T-helper 17 cell (primary cell): Measurements from ENCODE around the gene USP10. TPM values are rescaled to one million over a fixed set of nuclear protein-coding genes. Genes with fewer than 3 reads are reported as not detected.

Source experiments
- ATAC-seq: fragments of 150-1000 bp; cut with Tn5 transposase; 2 replicates; pipeline ENCODE4 v1.10.0; 2021; ENCODE audit warnings: mild to moderate bottlenecking, moderate library complexity
- DNase-seq, 3 donors: peaks; one replicate each; pipeline versions ENCODE4 v3.0.0 to v3.0.0-alpha.2; 2020 to 2021
- H3K9me3 ChIP-seq: one replicate; pipeline ENCODE4 v1.7.0; 2013; ENCODE audit warnings: low read length, mild to moderate bottlenecking; ENCODE audit not compliant: control insufficient read depth, poor library complexity, severe bottlenecking
- H3K27ac Mint-ChIP-seq: one replicate; pipeline ENCODE4 v1.8.0; 2022; ENCODE audit warnings: mild to moderate bottlenecking, moderate library complexity, mixed read lengths
- H3K27me3 Mint-ChIP-seq: one replicate; pipeline ENCODE4 v1.8.0; 2022; ENCODE audit warnings: mixed read lengths
- H3K36me3 Mint-ChIP-seq: one replicate; pipeline ENCODE4 v1.8.0; 2022; ENCODE audit warnings: low read depth, mixed read lengths
- H3K4me1 Mint-ChIP-seq: one replicate; pipeline ENCODE4 v1.8.0; 2022; ENCODE audit warnings: mild to moderate bottlenecking, mixed read lengths
- H3K4me3 Mint-ChIP-seq: one replicate; pipeline ENCODE4 v1.8.0; 2022; ENCODE audit warnings: mild to moderate bottlenecking, moderate library complexity, mixed read lengths
- total RNA-seq, 4 donors: library from RNA in 2 of 4; stranded (reverse) in 2 of 4; gene quantifications; one replicate each; pipeline ENCODE4 v1.2.3 and lab custom pipeline; 2022 to 2026

USP10 gene
- total RNA-seq, 2 donors from 2014 or later, result 169 to 221 TPM

GRCh38 chr16:84715854-84716253 lies 16.1 kb downstream of the USP10 start:
- Mint-ChIP-seq H3K4me1 (peaks cover 58% of the 10 kb centered on the region), H3K36me3 (peaks cover 5% of the 10 kb centered on the region), H3K4me3 (no peak overlapping the region), H3K27ac (peak overlapping the region; percentile 83), H3K27me3 (no peaks in the 10 kb centered on the region)
- no peak for DNase-seq
- no peaks in the 10 kb centered on the region for H3K9me3 ChIP-seq
- ATAC-seq, result no peak

GRCh38 chr16:84716740-84717139 lies 16.9 kb downstream of the USP10 start:
- Mint-ChIP-seq H3K4me1 (peaks cover 58% of the 10 kb centered on the region), H3K27me3 (no peaks in the 10 kb centered on the region), H3K27ac (no peak overlapping the region), H3K4me3 (no peak overlapping the region), H3K36me3 (peaks cover 5% of the 10 kb centered on the region)
- ATAC-seq (no peak), DNase-seq (no peak)
- H3K9me3 ChIP-seq, result no peaks in the 10 kb centered on the region

GRCh38 chr16:84717484-84717883 lies 17.7 kb downstream of the USP10 start:
- no peak for DNase-seq
- no peaks in the 10 kb centered on the region for H3K27me3 Mint-ChIP-seq
- no peaks in the 10 kb centered on the region for H3K9me3 ChIP-seq
- peaks cover 52% of the 10 kb centered on the region for H3K4me1 Mint-ChIP-seq
- H3K4me3 Mint-ChIP-seq, result no peak overlapping the region
- H3K27ac Mint-ChIP-seq, result peak overlapping the region; percentile 81
- peaks cover 5% of the 10 kb centered on the region for H3K36me3 Mint-ChIP-seq
- ATAC-seq, result no peak

- H3K36me3 Mint-ChIP-seq, result peaks cover 5% of the 10 kb centered on the region
- DNase-seq (no peak), ATAC-seq (no peak)
- H3K27me3 Mint-ChIP-seq, result no peaks in the 10 kb centered on the region
- no peak overlapping the region for H3K4me3 Mint-ChIP-seq
- peaks cover 48% of the 10 kb centered on the region for H3K4me1 Mint-ChIP-seq
- no peak overlapping the region for H3K27ac Mint-ChIP-seq
- H3K9me3 ChIP-seq, result no peaks in the 10 kb centered on the region
Measured at GRCh38 chr16:84720177-84720579, 20.4 kb downstream of the USP10 start.

GRCh38 chr16:84722068-84722467 lies 22.3 kb downstream of the USP10 start:
- DNase-seq, result no peak
- Mint-ChIP-seq H3K27me3 (no peaks in the 10 kb centered on the region), H3K27ac (peak overlapping the region; percentile 21)

GRCh38 chr16:84723906-84724305 lies 24.1 kb downstream of the USP10 start:
- H3K36me3 Mint-ChIP-seq, result peaks cover 2% of the 10 kb centered on the region
- ATAC-seq (no peak), DNase-seq (no peak)
- H3K27ac Mint-ChIP-seq, result peak overlapping the region; percentile 62
- H3K4me1 Mint-ChIP-seq, result peaks cover 44% of the 10 kb centered on the region
- H3K9me3 ChIP-seq, result no peaks in the 10 kb centered on the region
- H3K27me3 Mint-ChIP-seq, result no peaks in the 10 kb centered on the region
- H3K4me3 Mint-ChIP-seq, result no peak overlapping the region

More at GRCh38 chr16:84722068-84722467, 22.3 kb downstream of the USP10 start:
- ATAC-seq, result no peak
- peaks cover 5% of the 10 kb centered on the region for H3K36me3 Mint-ChIP-seq
- H3K4me3 Mint-ChIP-seq, result no peak overlapping the region
- peaks cover 53% of the 10 kb centered on the region for H3K4me1 Mint-ChIP-seq
- H3K9me3 ChIP-seq, result no peaks in the 10 kb centered on the region

- DNase-seq, result no peak
- peak overlapping the region; percentile 62 for H3K27ac Mint-ChIP-seq
- H3K4me3 Mint-ChIP-seq, result no peak overlapping the region
Measured at GRCh38 chr16:84724606-84725309, 25.0 kb downstream of the USP10 start.

GRCh38 chr16:84725481-84726078 lies 25.8 kb downstream of the USP10 start:
- Mint-ChIP-seq H3K4me3 (peak overlapping the region; percentile 50), H3K36me3 (no peaks in the 10 kb centered on the region), H3K4me1 (peaks cover 40% of the 10 kb centered on the region), H3K27ac (peak overlapping the region; percentile 62), H3K27me3 (no peaks in the 10 kb centered on the region)
- ATAC-seq (peak; percentile 16), DNase-seq (no peak)
- no peaks in the 10 kb centered on the region for H3K9me3 ChIP-seq

More at GRCh38 chr16:84724606-84725309, 25.0 kb downstream of the USP10 start:
- ATAC-seq, result peak; percentile 18
- Mint-ChIP-seq H3K4me1 (peaks cover 42% of the 10 kb centered on the region), H3K27me3 (no peaks in the 10 kb centered on the region), H3K36me3 (peaks cover 2% of the 10 kb centered on the region)
- H3K9me3 ChIP-seq, result no peaks in the 10 kb centered on the region

- peak; percentile 79 for ATAC-seq
- peak overlapping the region; percentile 49 for H3K27ac Mint-ChIP-seq
- no peaks in the 10 kb centered on the region for H3K9me3 ChIP-seq
- H3K4me1 Mint-ChIP-seq, result peaks cover 40% of the 10 kb centered on the region
- DNase-seq, result peak; percentile 69 to 81 (median 75)
- no peaks in the 10 kb centered on the region for H3K27me3 Mint-ChIP-seq
- peak overlapping the region; percentile 50 for H3K4me3 Mint-ChIP-seq
- no peaks in the 10 kb centered on the region for H3K36me3 Mint-ChIP-seq
Measured at GRCh38 chr16:84726079-84726668, 26.4 kb downstream of the USP10 start.

GRCh38 chr16:84726669-84727467 lies 27.1 kb downstream of the USP10 start:
- no peaks in the 10 kb centered on the region for H3K27me3 Mint-ChIP-seq
- H3K27ac Mint-ChIP-seq, result peak overlapping the region; percentile 49
- peaks cover 42% of the 10 kb centered on the region for H3K4me1 Mint-ChIP-seq
- peak; percentile 51 for ATAC-seq
- H3K9me3 ChIP-seq, result no peaks in the 10 kb centered on the region
- no peak overlapping the region for H3K4me3 Mint-ChIP-seq
- DNase-seq, result no peak
- H3K36me3 Mint-ChIP-seq, result no peaks in the 10 kb centered on the region

- ATAC-seq, result no peak
- no peak overlapping the region for H3K4me3 Mint-ChIP-seq
- peaks cover 38% of the 10 kb centered on the region for H3K4me1 Mint-ChIP-seq
- no peak for DNase-seq
- peak overlapping the region; percentile 29 for H3K27ac Mint-ChIP-seq
- H3K36me3 Mint-ChIP-seq, result no peaks in the 10 kb centered on the region
- H3K9me3 ChIP-seq, result no peaks in the 10 kb centered on the region
- no peaks in the 10 kb centered on the region for H3K27me3 Mint-ChIP-seq
Measured at GRCh38 chr16:84728853-84729424, 29.1 kb downstream of the USP10 start.

- no peaks in the 10 kb centered on the region for H3K36me3 Mint-ChIP-seq
- ATAC-seq (no peak), DNase-seq (no peak)
- no peaks in the 10 kb centered on the region for H3K27me3 Mint-ChIP-seq
- no peaks in the 10 kb centered on the region for H3K9me3 ChIP-seq
- H3K4me1 Mint-ChIP-seq, result peaks cover 30% of the 10 kb centered on the region
- H3K4me3 Mint-ChIP-seq, result no peak overlapping the region
- H3K27ac Mint-ChIP-seq, result peak overlapping the region; percentile 29
Measured at GRCh38 chr16:84729716-84730320, 30.0 kb downstream of the USP10 start.
